Neuronal stem cell (in vitro differentiated cells): ENCODE results near the gene ARHGEF16.

Experiments used
- DNase-seq: peaks from one replicate; pipeline ENCODE4 v3.0.0-alpha.2; 2013; ENCODE audit warnings: low spot score
- H2AFZ ChIP-seq: one replicate; pipeline ENCODE4 v1.6.1; 2013; ENCODE audit warnings: mild to moderate bottlenecking, low read length, inconsistent platforms
- H2AK5ac ChIP-seq: 2 replicates; pipeline ENCODE4 v1.6.1; 2013; ENCODE audit warnings: low read depth, mild to moderate bottlenecking, inconsistent platforms, low read length, moderate library complexity, mixed read lengths
- H2BK120ac ChIP-seq: 2 replicates; pipeline ENCODE4 v1.6.1; 2013; ENCODE audit warnings: low read depth, mild to moderate bottlenecking, inconsistent platforms, low read length, moderate library complexity, mixed read lengths
- H2BK12ac ChIP-seq: one replicate; pipeline ENCODE4 v1.6.1; 2013; ENCODE audit warnings: low read length, inconsistent platforms
- H2BK15ac ChIP-seq: 2 replicates; pipeline ENCODE4 v1.6.1; 2013; ENCODE audit warnings: mild to moderate bottlenecking, low read length, inconsistent platforms, mixed read lengths
- H2BK5ac ChIP-seq: one replicate; pipeline ENCODE4 v1.6.1; 2013; ENCODE audit warnings: inconsistent platforms, mild to moderate bottlenecking, low read length, moderate library complexity
- H3K14ac ChIP-seq: one replicate; pipeline ENCODE4 v1.6.1; 2013; ENCODE audit warnings: low read length, inconsistent platforms
- H3K18ac ChIP-seq: 2 replicates; pipeline ENCODE4 v1.6.1; 2013; ENCODE audit warnings: low read length, inconsistent platforms
- H3K23ac ChIP-seq: 2 replicates; pipeline ENCODE4 v1.6.1; 2013; ENCODE audit warnings: low read depth, mild to moderate bottlenecking, mixed read lengths, low read length, inconsistent platforms; ENCODE audit not compliant: poor library complexity
- H3K27ac ChIP-seq: replicated peaks from 3 replicates; pipeline ENCODE4 v1.5.1; 2013; ENCODE audit warnings: low read length, inconsistent platforms
- H3K27me3 ChIP-seq, 3 experiments: 2 replicates each; pipeline ENCODE4 v1.6.1; 2013; ENCODE audit warnings: low read length in 3 of 3, mild to moderate bottlenecking in 2 of 3, inconsistent platforms in 1 of 3, low read depth in 1 of 3, mixed read lengths in 1 of 3, moderate library complexity in 1 of 3; ENCODE audit not compliant: control insufficient read depth in 3 of 3, insufficient read depth in 3 of 3
- H3K36me3 ChIP-seq, 2 donors: replicated peaks in 1 of 2; 2 replicates each; pipeline ENCODE4 v1.6.1; 2013; ENCODE audit warnings: low read length in 2 of 2; ENCODE audit not compliant: control insufficient read depth in 2 of 2, insufficient read depth in 2 of 2
- H3K4ac ChIP-seq: 2 replicates; pipeline ENCODE4 v1.6.1; 2013; ENCODE audit warnings: inconsistent platforms, mild to moderate bottlenecking, low read length, moderate library complexity
- H3K4me1 ChIP-seq, 2 donors: 1 replicate in 1 of 2; 2 replicates in 1 of 2; pipeline ENCODE4 v1.6.1; 2013; ENCODE audit warnings: low read length in 2 of 2, low read depth in 1 of 2; ENCODE audit not compliant: control insufficient read depth in 2 of 2, insufficient read depth in 1 of 2
- H3K4me2 ChIP-seq: one replicate; pipeline ENCODE4 v1.6.1; 2013; ENCODE audit warnings: mild to moderate bottlenecking, low read length, inconsistent platforms; ENCODE audit not compliant: insufficient read depth, poor library complexity, severe bottlenecking
- H3K4me3 ChIP-seq, 2 donors: 2 replicates each; pipeline ENCODE4 v1.5.1; 2013; ENCODE audit warnings: low read length in 2 of 2, mild to moderate bottlenecking in 2 of 2, inconsistent platforms in 1 of 2, moderate library complexity in 1 of 2
- H3K79me1 ChIP-seq: one replicate; pipeline ENCODE4 v1.6.1; 2013; ENCODE audit warnings: low read depth, mild to moderate bottlenecking, inconsistent platforms, low read length, moderate library complexity
- H3K9ac ChIP-seq: one replicate; pipeline ENCODE4 v1.6.1; 2013; ENCODE audit warnings: mild to moderate bottlenecking, low read depth, low read length, inconsistent platforms; ENCODE audit not compliant: poor library complexity
- H3K9me3 ChIP-seq, 2 donors: replicated peaks in 1 of 2; 2 replicates each; pipeline versions ENCODE3 to v1.6.1; 2013; ENCODE audit warnings: low read length in 2 of 2, mild to moderate bottlenecking in 2 of 2, inconsistent platforms in 1 of 2, low read depth in 1 of 2, mixed read lengths in 1 of 2, moderate library complexity in 1 of 2; ENCODE audit not compliant: control insufficient read depth in 2 of 2, insufficient read depth in 1 of 2
- H4K8ac ChIP-seq: one replicate; pipeline ENCODE4 v1.6.1; 2013; ENCODE audit warnings: low read depth, mild to moderate bottlenecking, inconsistent platforms, low read length, moderate library complexity
- H4K91ac ChIP-seq: one replicate; pipeline ENCODE4 v1.6.1; 2013; ENCODE audit warnings: low read length, low read depth, mild to moderate bottlenecking, inconsistent platforms; ENCODE audit not compliant: poor library complexity
- WGBS, 2 donors: extraction: QIAGEN DNeasy Blood & Tissue Kit; methylation state at CpG; one replicate each; pipeline ENCODE4 v1.1.7; 2013; ENCODE audit warnings: missing lambda C conversion rate in 2 of 2, mixed read lengths in 1 of 2; ENCODE audit not compliant: insufficient read length in 2 of 2, insufficient replicate concordance in 1 of 2; ENCODE audit errors: extremely low coverage in 2 of 2; 5-methylcytosine and 5-hydroxymethylcytosine counted together

Gene ARHGEF16

GRCh38 chr1:3492545-3493246 is 38.2 kb downstream of the ARHGEF16 start:
- Histone ChIP-seq H3K4me3 (no peak overlapping the region), H3K4ac (no peak overlapping the region)

GRCh38 chr1:3494321-3495308 is 40.1 kb downstream of the ARHGEF16 start:
- no peak overlapping the region for H3K4me3 ChIP-seq
- no peak for DNase-seq
- WGBS, 2 donors, result no CpG with 5 or more reads among the region's 34 CpGs

More at GRCh38 chr1:3492545-3493246, 38.2 kb downstream of the ARHGEF16 start:
- Histone ChIP-seq H3K79me1 (peaks cover 8% of the 10 kb centered on the region), H2AFZ (no peak overlapping the region), H3K14ac (no peak overlapping the region), H3K18ac (peak overlapping the region; percentile 57), H2BK120ac (no peak overlapping the region), H3K9me3 (peaks cover 8 to 9% of the 10 kb centered on the region in 2 donors), H3K27ac (no peak overlapping the region), H2AK5ac (peak overlapping the region; percentile 24), H4K91ac (no peak overlapping the region), H4K8ac (no peak overlapping the region), H2BK12ac (no peak overlapping the region), H2BK5ac (no peak overlapping the region), H3K4me1 (peaks cover 4% of the 10 kb centered on the region in 2 donors), H2BK15ac (no peak overlapping the region), H3K27me3 (no peaks in the 10 kb centered on the region), H3K9ac (peak overlapping the region; percentile 38), H3K23ac (peak overlapping the region; percentile 65), H3K4me2 (no peak overlapping the region), H3K36me3 (peaks cover 4 to 6% of the 10 kb centered on the region in 2 donors)
- DNase-seq, result no peak
- WGBS, 2 donors, result no CpG with 5 or more reads among the region's 17 CpGs

GRCh38 chr1:3495776-3496745 is 41.6 kb downstream of the ARHGEF16 start:
- Histone ChIP-seq H3K18ac (peak overlapping the region; percentile 17), H3K4me3 (no peak overlapping the region), H3K4me2 (no peak overlapping the region), H2AFZ (no peak overlapping the region), H2BK12ac (no peak overlapping the region), H2AK5ac (no peak overlapping the region), H3K9me3 (no peaks in the 10 kb centered on the region), H4K91ac (no peak overlapping the region), H2BK15ac (no peak overlapping the region), H3K4me1 (peaks cover 4 to 6% of the 10 kb centered on the region in 2 donors), H3K4ac (no peak overlapping the region), H3K23ac (peak overlapping the region; percentile 73), H2BK5ac (no peak overlapping the region), H3K27ac (no peak overlapping the region), H3K36me3 (peaks cover 0 to 3% of the 10 kb centered on the region in 2 donors), H3K27me3 (no peaks in the 10 kb centered on the region), H3K9ac (no peak overlapping the region), H4K8ac (no peak overlapping the region), H3K79me1 (peaks cover 10% of the 10 kb centered on the region), H2BK120ac (no peak overlapping the region), H3K14ac (peak overlapping the region; percentile 38)
- whole genome bisulfite sequencing, 2 donors, result no CpG with 5 or more reads among the region's 36 CpGs
- no peak for DNase-seq

More at GRCh38 chr1:3494321-3495308, 40.1 kb downstream of the ARHGEF16 start:
- Histone ChIP-seq H3K23ac (no peak overlapping the region), H2AFZ (no peak overlapping the region), H2BK15ac (no peak overlapping the region), H4K91ac (no peak overlapping the region), H3K4me1 (peaks cover 4 to 6% of the 10 kb centered on the region in 2 donors), H3K4me2 (no peak overlapping the region), H3K14ac (peak overlapping the region; percentile 71), H2BK5ac (peak overlapping the region; percentile 39), H3K36me3 (peaks cover 0 to 3% of the 10 kb centered on the region in 2 donors), H3K9ac (peak overlapping the region; percentile 50), H3K27me3 (no peaks in the 10 kb centered on the region), H2BK12ac (no peak overlapping the region), H3K79me1 (peaks cover 8% of the 10 kb centered on the region), H4K8ac (no peak overlapping the region), H3K4ac (no peak overlapping the region), H2AK5ac (peak overlapping the region; percentile 46), H3K27ac (no peak overlapping the region), H3K9me3 (no peaks in the 10 kb centered on the region), H2BK120ac (no peak overlapping the region), H3K18ac (peak overlapping the region; percentile 57)
